IMR-90 (cell line): Measurements from ENCODE around the gene RBL2. TPM values are rescaled to one million over a fixed set of nuclear protein-coding genes. Genes with fewer than 3 reads are reported as not detected.

Source experiments
- ATAC-seq: fragments of 200-7000 bp; cut with Tn5 transposase; 2 replicates; pipeline ENCODE4 v1.9.1; 2020; ENCODE audit warnings: low read depth, mild to moderate bottlenecking, moderate library complexity
- Bru-seq: library from RNA; stranded (reverse); fragments of 400-500 nt; gene quantifications from one replicate; lab custom pipeline; 2021; lab: Mats Ljungman, UMichigan
- BruChase-seq, 2 experiments: library from RNA; stranded (reverse); fragments of 400-500 nt; gene quantifications; one replicate each; lab custom pipeline; 2021; lab: Mats Ljungman, UMichigan
- BruUV-seq: library from RNA; stranded (reverse); fragments of 400-500 nt; replicated peaks from 2 replicates; lab custom pipeline; 2021; lab: Mats Ljungman, UMichigan
- CTCF ChIA-PET: fragments of 300-600 bp; formaldehyde crosslinking; extraction: SDS; loops from one replicate; lab custom pipeline; 2021; ENCODE audit warnings: antibody characterized with exemption; lab: Yijun Ruan, JAX
- POLR2A ChIA-PET: fragments of 300-600 bp; sonication (Branson Sonifier 250); formaldehyde crosslinking; loops from one replicate; lab custom pipeline; 2022; ENCODE audit warnings: antibody characterized with exemption; ENCODE audit not compliant: unreplicated experiment; lab: Charles Lee
- DNase-seq: peaks from one replicate; pipeline ENCODE4 v3.0.0; 2013
- H2AFZ ChIP-seq: replicated peaks from 2 replicates; pipeline ENCODE3; 2013; ENCODE audit warnings: low read length, mild to moderate bottlenecking; ENCODE audit not compliant: poor library complexity
- H2AK5ac ChIP-seq: 2 replicates; pipeline ENCODE4 v1.6.1; 2013; ENCODE audit warnings: low read depth, low read length, inconsistent platforms
- H2AK9ac ChIP-seq: replicated peaks from 2 replicates; pipeline ENCODE3; 2013; ENCODE audit warnings: mild to moderate bottlenecking, low read depth, low read length, moderate library complexity; ENCODE audit not compliant: poor library complexity
- H2BK120ac ChIP-seq: 2 replicates; pipeline ENCODE4 v1.6.1; 2013; ENCODE audit warnings: low read depth, low read length, inconsistent platforms
- H2BK15ac ChIP-seq: 3 replicates; pipeline ENCODE4 v1.6.1; 2013; ENCODE audit warnings: low read depth, low read length, inconsistent platforms
- H2BK20ac ChIP-seq: 2 replicates; pipeline ENCODE4 v1.6.1; 2013; ENCODE audit warnings: low read depth, mild to moderate bottlenecking, inconsistent platforms, low read length, moderate library complexity
- H2BK5ac ChIP-seq: 2 replicates; pipeline ENCODE4 v1.6.1; 2013; ENCODE audit warnings: mild to moderate bottlenecking, low read depth, low read length, inconsistent platforms; ENCODE audit not compliant: poor library complexity, severe bottlenecking
- H3K14ac ChIP-seq: replicated peaks from 2 replicates; pipeline ENCODE4 v1.6.1; 2013; ENCODE audit warnings: low read depth, low read length, inconsistent platforms
- H3K18ac ChIP-seq: 2 replicates; pipeline ENCODE4 v1.6.1; 2013; ENCODE audit warnings: low read depth, low read length, control low read depth
- H3K23ac ChIP-seq: 2 replicates; pipeline ENCODE4 v1.6.1; 2013; ENCODE audit warnings: low read depth, low read length, inconsistent platforms
- H3K27ac ChIP-seq: 2 replicates; pipeline ENCODE4 v1.5.1; 2013; ENCODE audit warnings: mild to moderate bottlenecking, control low read depth, low read length; ENCODE audit not compliant: insufficient read depth
- H3K27me3 ChIP-seq: 2 replicates; pipeline ENCODE4 v1.6.1; 2013; ENCODE audit warnings: low read length; ENCODE audit not compliant: control insufficient read depth, insufficient read depth
- H3K36me3 ChIP-seq: 2 replicates; pipeline ENCODE4 v1.6.1; 2013; ENCODE audit warnings: low read length, mixed read lengths; ENCODE audit not compliant: control insufficient read depth, insufficient read depth
- H3K4ac ChIP-seq: 2 replicates; pipeline ENCODE4 v1.6.1; 2013; ENCODE audit warnings: low read depth, low read length, inconsistent platforms
- H3K4me1 ChIP-seq: 2 replicates; pipeline ENCODE4 v1.6.1; 2013; ENCODE audit warnings: low read length, mixed read lengths; ENCODE audit not compliant: control insufficient read depth, insufficient read depth
- H3K4me2 ChIP-seq: 2 replicates; pipeline ENCODE4 v1.6.1; 2013; ENCODE audit warnings: low read depth, mild to moderate bottlenecking, control low read depth, low read length, moderate library complexity
- H3K4me3 ChIP-seq: 2 replicates; pipeline ENCODE4 v1.5.1; 2013; ENCODE audit warnings: low read depth, mild to moderate bottlenecking, control low read depth, low read length, moderate library complexity; ENCODE audit not compliant: insufficient read depth
- H3K56ac ChIP-seq: 2 replicates; pipeline ENCODE4 v1.6.1; 2013; ENCODE audit warnings: low read length, inconsistent platforms; ENCODE audit not compliant: insufficient read depth; ENCODE audit errors: extremely low read depth
- H3K79me1 ChIP-seq, 2 experiments: 2 replicates each; pipeline ENCODE4 v1.6.1; 2013; ENCODE audit warnings: low read length in 2 of 2, inconsistent platforms in 1 of 2, low read depth in 1 of 2
- H3K9ac ChIP-seq: 2 replicates; pipeline ENCODE4 v1.6.1; 2013; ENCODE audit warnings: low read depth, low read length, control low read depth
- H3K9me1 ChIP-seq: 2 replicates; pipeline ENCODE4 v1.6.1; 2013; ENCODE audit warnings: low read length, inconsistent platforms; ENCODE audit not compliant: insufficient read depth
- H3K9me3 ChIP-seq: 2 replicates; pipeline ENCODE4 v1.6.1; 2013; ENCODE audit warnings: low read length; ENCODE audit not compliant: control insufficient read depth, insufficient read depth
- H4K20me1 ChIP-seq: 2 replicates; pipeline ENCODE4 v1.6.1; 2013; ENCODE audit warnings: low read length, inconsistent platforms; ENCODE audit not compliant: insufficient read depth
- H4K5ac ChIP-seq: 2 replicates; pipeline ENCODE4 v1.6.1; 2013; ENCODE audit warnings: mild to moderate bottlenecking, low read depth, low read length, control low read depth
- H4K8ac ChIP-seq, 2 experiments: 2 replicates each; pipeline ENCODE4 v1.6.1; 2013; ENCODE audit warnings: low read depth in 2 of 2, low read length in 2 of 2, control low read depth in 1 of 2, inconsistent platforms in 1 of 2
- H4K91ac ChIP-seq: 2 replicates; pipeline ENCODE4 v1.6.1; 2013; ENCODE audit warnings: low read depth, low read length, inconsistent platforms; ENCODE audit not compliant: insufficient read depth
- BHLHE40 ChIP-seq: fragments of 150-350 bp; IDR thresholded peaks from 2 replicates; pipeline ENCODE4 v1.6.1; 2016; ENCODE audit warnings: mild to moderate bottlenecking, low read depth, low read length
- CHD1 ChIP-seq: IDR thresholded peaks from 2 replicates; pipeline ENCODE4 v1.6.1; 2012; ENCODE audit warnings: low read depth, low read length, improper control_type of control experiment
- ELK1 ChIP-seq: fragments of 150-350 bp; IDR thresholded peaks from 2 replicates; pipeline ENCODE4 v1.6.1; 2016; ENCODE audit warnings: low read depth, mild to moderate bottlenecking, low read length, moderate library complexity, borderline replicate concordance
- FOS ChIP-seq: fragments of 150-350 bp; IDR thresholded peaks from 2 replicates; pipeline ENCODE4 v1.6.1; 2016; ENCODE audit warnings: low read depth, low read length
- MAFK ChIP-seq: IDR thresholded peaks from 2 replicates; pipeline ENCODE4 v1.6.1; 2012; ENCODE audit warnings: low read depth, low read length, improper control_type of control experiment
- MAZ ChIP-seq: IDR thresholded peaks from 2 replicates; pipeline ENCODE4 v1.6.1; 2012; ENCODE audit warnings: low read depth, mild to moderate bottlenecking, low read length, improper control_type of control experiment, moderate library complexity, borderline replicate concordance
- NFE2L2 ChIP-seq: fragments of 150-350 bp; IDR thresholded peaks from 2 replicates; pipeline ENCODE4 v1.6.1; 2016; ENCODE audit warnings: low read depth, mild to moderate bottlenecking, low read length
- POLR2A ChIP-seq: IDR thresholded peaks from 2 replicates; pipeline ENCODE4 v1.6.1; 2012; ENCODE audit warnings: mild to moderate bottlenecking, low read depth, low read length
- RAD21 ChIP-seq: IDR thresholded peaks from 2 replicates; pipeline ENCODE4 v1.6.1; 2012; ENCODE audit warnings: low read length, improper control_type of control experiment
- RFX5 ChIP-seq: IDR thresholded peaks from 2 replicates; pipeline ENCODE4 v1.8.0; 2012; ENCODE audit warnings: low read depth, mild to moderate bottlenecking, low read length, moderate library complexity
- SMC3 ChIP-seq: fragments of 150-350 bp; IDR thresholded peaks from 2 replicates; pipeline ENCODE4 v1.6.1; 2016; ENCODE audit warnings: low read depth, mild to moderate bottlenecking, antibody characterized with exemption, low read length, moderate library complexity
- USF2 ChIP-seq: fragments of 150-350 bp; IDR thresholded peaks from 2 replicates; pipeline ENCODE4 v1.6.1; 2017; ENCODE audit warnings: mild to moderate bottlenecking, antibody characterized with exemption, low read length, low read depth
- WGBS, 2 experiments: methylation state at CpG; one replicate each; pipeline versions ENCODE4 v1.1.5 to v1.1.7; 2013; ENCODE audit warnings: missing lambda C conversion rate in 2 of 2; ENCODE audit not compliant: insufficient read length in 1 of 2; ENCODE audit errors: extremely low coverage in 2 of 2; 5-methylcytosine and 5-hydroxymethylcytosine counted together
- dilution Hi-C: fragments of 300-500 bp; cut with HindIII; formaldehyde crosslinking; loops from one replicate; pipeline ENCODE4 v1.14.3; 2018; ENCODE audit warnings: low sequenced_read_pairs; ENCODE audit not compliant: unreplicated experiment
- in situ Hi-C: fragments of 300-500 bp; cut with MboI; formaldehyde crosslinking; loops from 3 replicates; pipeline ENCODE4 v1.14.3; 2019; ENCODE audit warnings: low sequenced_read_pairs, inconsistent platforms, mixed read lengths
- intact Hi-C: fragments of 100-400 bp; cut with micrococcal nuclease; formaldehyde crosslinking; loops from 2 replicates; pipeline ENCODE4 v1.10.0; 2022
- long read RNA-seq: library from polyadenylated mRNA; unstranded; transcript quantifications from one replicate; pipeline ENCODE4 v2.0.0, GENCODE V29; 2021; ENCODE audit not compliant: unreplicated experiment
- polyA plus RNA-seq, 3 experiments: library from polyadenylated mRNA; depleted of rRNA; stranded (reverse); fragments of >200 nt; gene quantifications; 2 replicates each; pipeline ENCODE4 v1.2.3, GENCODE V29; 2012; ENCODE audit warnings: low replicate concordance in 1 of 3
- total RNA-seq: library from RNA; depleted of rRNA; stranded (reverse); fragments of >200 nt; gene quantifications from 2 replicates; pipeline ENCODE4 v1.2.3, GENCODE V29; 2012; rRNA removed

Gene RBL2
- total RNA-seq (19.7 and 24.2 TPM in 2 replicates), polyA plus RNA-seq (2012; rRNA removed) (20.4 and 23.4 TPM in 2 replicates), Bru-seq, nascent RNA (percentile 76 among the genes with signal in this experiment), BruChase-seq, experiment 1, labeled RNA remaining after a 6-hour chase (percentile 84 among the genes with signal in this experiment), BruChase-seq, experiment 2, labeled RNA remaining after a 2-hour chase (percentile 80 among the genes with signal in this experiment)
- polyA plus RNA-seq (2012; cell fraction: cytosol; rRNA removed) = 5.7 and 6.6 TPM in 2 replicates
- 42.0 and 103 TPM in 2 replicates for polyA plus RNA-seq (2012; cell fraction: nucleus; rRNA removed; ENCODE audit: low replicate concordance)
- long read RNA-seq, full-length matches to known transcripts = 31 of 111 reads
- long read RNA-seq, partial matches to known transcripts = 60 of 111 reads
- long read RNA-seq, other reads (novel, unspliced or antisense) = 20 of 111 reads

DNA sequence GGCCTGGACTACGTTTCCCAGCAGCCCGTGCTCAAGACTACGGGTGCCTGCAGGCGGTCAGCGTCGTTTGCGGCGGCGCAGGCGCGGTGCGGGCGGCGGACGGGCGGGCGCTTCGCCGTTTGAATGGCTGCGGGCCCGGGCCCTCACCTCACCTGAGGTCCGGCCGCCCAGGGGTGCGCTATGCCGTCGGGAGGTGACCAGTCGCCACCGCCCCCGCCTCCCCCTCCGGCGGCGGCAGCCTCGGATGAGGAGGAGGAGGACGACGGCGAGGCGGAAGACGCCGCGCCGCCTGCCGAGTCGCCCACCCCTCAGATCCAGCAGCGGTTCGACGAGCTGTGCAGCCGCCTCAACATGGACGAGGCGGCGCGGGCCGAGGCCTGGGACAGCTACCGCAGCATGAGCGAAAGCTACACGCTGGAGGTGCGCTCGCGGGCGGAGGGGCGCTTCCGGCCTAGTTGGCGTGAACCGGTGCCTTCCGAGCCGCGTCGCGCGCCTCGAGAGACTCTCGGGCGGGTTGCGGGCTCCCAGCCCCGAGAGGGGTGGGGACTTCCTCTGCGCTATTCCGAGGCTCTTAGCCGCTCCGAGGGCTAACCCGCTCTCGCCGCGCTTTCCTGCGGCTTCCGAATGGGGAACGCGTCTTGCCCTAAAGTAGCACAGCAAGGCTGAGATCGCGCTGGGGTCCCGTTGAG is at the start of gene RBL2:
RBL2 (plus strand) TSS at position 95 of the 689 bp plus-strand sequence; CDS start at position 181, 86 bp downstream.
- Histone ChIP-seq H3K56ac (peak within 1 kb of the TSS; percentile 56), H3K4me2 (peak within 1 kb of the TSS; percentile 96), H3K9ac (peak within 1 kb of the TSS; percentile 86), H3K27ac (peak within 1 kb of the TSS; percentile 84), H3K23ac (peak within 1 kb of the TSS; percentile 70), H3K14ac (peak within 1 kb of the TSS; percentile 96), H4K91ac (peak within 1 kb of the TSS; percentile 97), H4K20me1 (no peaks in the 10 kb centered on the region; the same call in 1 of the 2 replicates), H2AK9ac (peak within 1 kb of the TSS; percentile 96), H3K36me3 (no peaks in the 10 kb centered on the region), H3K4ac (peak within 1 kb of the TSS; percentile 89), H2AK5ac (peak within 1 kb of the TSS; percentile 42; the same call in 1 of the 2 replicates), H3K79me1 (peaks cover 3 to 19% of the 10 kb centered on the region in 2 experiments; a peak in 2 of 4 replicates), H3K9me3 (no peaks in the 10 kb centered on the region), H2AFZ (peak within 1 kb of the TSS; percentile 97), H3K27me3 (no peaks in the 10 kb centered on the region), H2BK5ac (peak within 1 kb of the TSS; percentile 76), H3K9me1 (peaks cover 4% of the 10 kb centered on the region; the same call in 1 of the 2 replicates), H2BK120ac (peak within 1 kb of the TSS; percentile 86), H3K4me3 (peak within 1 kb of the TSS; percentile 80), H4K8ac (peak within 1 kb of the TSS; percentile 96 to 100), H2BK15ac (peak within 1 kb of the TSS; percentile 73; the same call in 2 of the 3 replicates), H4K5ac (peak within 1 kb of the TSS; percentile 99), H2BK20ac (peak within 1 kb of the TSS; percentile 51), H3K18ac (peak within 1 kb of the TSS; percentile 78; the same call in 1 of the 2 replicates), H3K4me1 (no peaks in the 10 kb centered on the region)
- in situ Hi-C loops = loop anchor here (25.0 kb wide), 1 partner anchor 372 kb away; the partner anchor contains the start of genes CHD9 and CHD9NB
- no TSS peak for BruUV-seq
- WGBS, 2 experiments = 0% methylated on average over 28 of the region's 89 CpGs; no CpG with 5 or more reads in 1 of the 2 experiments
- POLR2A ChIA-PET = interaction anchor here (0.6 to 1.0 kb wide), 2 partner anchors 40 to 69 kb away, joined by 3 read pairs; partner anchors contain the start of gene AKTIP
- dilution Hi-C loops = no loop called here
- peak; percentile 85 for ATAC-seq
- peak; percentile 75 for DNase-seq
- CTCF ChIA-PET = no interaction called here
- TF ChIP-seq RFX5 (no peak), USF2 (no peak), ELK1 (no peak), SMC3 (no peak), FOS (no peak), BHLHE40 (no peak), MAZ (peak; percentile 24; the same call in 1 of the 2 replicates), MAFK (no peak), POLR2A (0 out of 2 replicates have a peak, but pooled peaks have one; percentile 19), RAD21 (no peak), NFE2L2 (no peak), CHD1 (0 out of 2 replicates have a peak, but pooled peaks have one; percentile 70)
- intact Hi-C loops = no loop called here
